K562 (cell line): ENCODE measurements around the gene YKT6. TPM values are rescaled to one million over a fixed set of nuclear protein-coding genes. Genes with fewer than 3 reads are reported as not detected.

ENCODE experiments used
- ATAC-seq: fragments of 200-7000 bp; cut with Tn5 transposase; 3 replicates; pipeline ENCODE4 v1.9.1; 2020; ENCODE audit warnings: moderate library complexity
- BruUV-seq: library from RNA; stranded (reverse); fragments of 400-500 nt; replicated peaks from 2 replicates; lab custom pipeline; 2021; lab: Mats Ljungman, UMichigan
- CTCF ChIA-PET: fragments of 300-600 bp; formaldehyde crosslinking; extraction: SDS; loops from one replicate; lab custom pipeline; 2021; ENCODE audit warnings: low intra/inter-chr PET ratio; lab: Yijun Ruan, JAX
- POLR2A ChIA-PET: fragments of 300-600, 350-650 bp; sonication (Branson Sonifier 250); formaldehyde crosslinking; extraction: SDS; loops from one replicate; lab custom pipeline; 2021; ENCODE audit warnings: antibody characterized with exemption, inconsistent platforms; lab: Yijun Ruan, JAX
- DNase-seq, 4 experiments: peaks; one replicate each; pipeline versions ENCODE4 v3.0.0 to v3.0.0-alpha.2; 2011 to 2018; ENCODE audit warnings: low spot score in 3 of 4, mixed read lengths in 3 of 4; ENCODE audit errors: extremely low read depth in 1 of 4
- FAIRE-seq: peaks from 2 replicates; lab custom pipeline; 2011; peaks lifted over from hg19 to GRCh38; lab: Jason Lieb, UNC
- H2AFZ ChIP-seq: 2 replicates; pipeline ENCODE4 v1.6.0; 2011; ENCODE audit warnings: low read depth, low read length, control low read depth, inconsistent platforms
- H3K27ac ChIP-seq: fragments of 200-600 bp; 3 replicates; pipeline ENCODE4 v1.8.0; 2011; ENCODE audit warnings: low read depth, mild to moderate bottlenecking, control low read depth, inconsistent platforms, low read length, moderate library complexity, mixed read lengths; ENCODE audit errors: extremely low read depth
- H3K27me3 ChIP-seq, 2 experiments: fragments of 300-600 bp in 1 of 2; 2 replicates in 1 of 2; 3 replicates in 1 of 2; pipeline versions ENCODE4 v1.6.0 to v1.8.0; 2011; ENCODE audit warnings: inconsistent platforms in 2 of 2, low read length in 2 of 2, mild to moderate bottlenecking in 1 of 2, mixed read lengths in 1 of 2, moderate library complexity in 1 of 2; ENCODE audit not compliant: control insufficient read depth in 2 of 2, insufficient read depth in 2 of 2
- H3K36me3 ChIP-seq: fragments of 300-600 bp; 3 replicates; pipeline ENCODE4 v1.8.0; 2011; ENCODE audit warnings: mild to moderate bottlenecking, low read length, inconsistent platforms; ENCODE audit not compliant: control insufficient read depth, insufficient read depth
- H3K4me1 ChIP-seq, 2 experiments: fragments of 200-600 bp in 1 of 2; replicated peaks in 1 of 2; 2 replicates in 1 of 2; 3 replicates in 1 of 2; pipeline versions ENCODE4 v1.5.1 to v1.8.0; 2011; ENCODE audit warnings: inconsistent platforms in 2 of 2, low read length in 2 of 2, mild to moderate bottlenecking in 1 of 2, mixed read lengths in 1 of 2, moderate library complexity in 1 of 2; ENCODE audit not compliant: control insufficient read depth in 2 of 2, insufficient read depth in 2 of 2
- H3K4me2 ChIP-seq: 2 replicates; pipeline ENCODE4 v1.6.1; 2011; ENCODE audit warnings: low read length, control low read depth, inconsistent platforms, mixed read lengths; ENCODE audit not compliant: insufficient read depth
- H3K4me3 ChIP-seq: fragments of 200-600 bp; sonication (generic), shearing (Covaris generic); 2 replicates; pipeline ENCODE4 v1.5.1; 2016; ENCODE audit warnings: control low read depth, inconsistent platforms
- H3K79me2 ChIP-seq: fragments of 200-600 bp; 3 replicates; pipeline ENCODE4 v1.8.0; 2011; ENCODE audit warnings: low read length, inconsistent platforms; ENCODE audit not compliant: control insufficient read depth, insufficient read depth
- H3K9ac ChIP-seq, 2 experiments: 2 replicates each; pipeline versions ENCODE4 v1.6.0 to v1.6.1; 2011; ENCODE audit warnings: low read depth in 2 of 2, low read length in 2 of 2, control low read depth in 1 of 2, inconsistent platforms in 1 of 2, mild to moderate bottlenecking in 1 of 2, mixed read lengths in 1 of 2; ENCODE audit not compliant: insufficient read depth in 1 of 2
- H3K9me1 ChIP-seq: one replicate; pipeline ENCODE4 v1.6.0; 2011; ENCODE audit warnings: inconsistent platforms, mild to moderate bottlenecking, low read length, moderate library complexity; ENCODE audit not compliant: control insufficient read depth, insufficient read depth
- H3K9me3 ChIP-seq: replicated peaks from 2 replicates; pipeline ENCODE4 v1.5.1; 2011; ENCODE audit warnings: low read depth, low read length, inconsistent platforms; ENCODE audit not compliant: control insufficient read depth, insufficient read depth
- H4K20me1 ChIP-seq: replicated peaks from 2 replicates; pipeline ENCODE4 v1.6.1; 2011; ENCODE audit warnings: low read length, inconsistent platforms, mixed read lengths; ENCODE audit not compliant: control insufficient read depth, insufficient read depth
- GTF2E2 ChIP-seq: fragments of 200-800 bp; sonication (Bioruptor generic); IDR thresholded peaks from 2 replicates; pipeline ENCODE4 v1.6.1; 2016; ENCODE audit warnings: missing genetic modification characterization, missing compliant biosample characterization
- HIVEP1 ChIP-seq: fragments of 250-450 bp; sonication (Bioruptor Pico); IDR thresholded peaks from 2 replicates; pipeline ENCODE4 v1.4.0; 2020; ENCODE audit warnings: mild to moderate bottlenecking
- IFI16 ChIP-seq: fragments of 250-450 bp; sonication (Bioruptor Pico); IDR thresholded peaks from 2 replicates; pipeline ENCODE4 v2.1.2; 2022; ENCODE audit warnings: mild to moderate bottlenecking, inconsistent platforms
- IRF2 ChIP-seq: sonication (generic); formaldehyde crosslinking; IDR thresholded peaks from 2 replicates; pipeline ENCODE4 v1.8.1; 2022; ENCODE audit warnings: mild to moderate bottlenecking, missing genetic modification reagents
- MYBL2 ChIP-seq, 2 experiments: fragments of 450-650 bp in 1 of 2; sonication (generic) in 1 of 2; formaldehyde crosslinking in 1 of 2; IDR thresholded peaks; 2 replicates each; pipeline versions ENCODE4 v1.6.1 to v1.8.1; 2017 to 2022; ENCODE audit warnings: borderline replicate concordance in 1 of 2, inconsistent platforms in 1 of 2, low read depth in 1 of 2, mild to moderate bottlenecking in 1 of 2, missing genetic modification reagents in 1 of 2, moderate library complexity in 1 of 2
- RAD21 ChIP-seq, 2 experiments: fragments of 250-450 bp in 1 of 2; fragments of 450-650 bp in 1 of 2; sonication (Bioruptor Pico) in 1 of 2; formaldehyde crosslinking in 1 of 2; IDR thresholded peaks in 1 of 2; conservative IDR thresholded peaks in 1 of 2; 2 replicates each; pipeline versions ENCODE4 v1.4.0 to v1.8.0; 2020 to 2022; ENCODE audit warnings: mild to moderate bottlenecking in 2 of 2, moderate library complexity in 1 of 2
- ZC3H4 ChIP-seq: sonication (generic); formaldehyde crosslinking; IDR thresholded peaks from 2 replicates; pipeline ENCODE4 v1.9.0; 2021; ENCODE audit warnings: missing genetic modification reagents, borderline replicate concordance
- WGBS: fragments of 100-300 bp; shearing (Covaris generic); methylation state at CpG from one replicate; pipeline ENCODE4 v1.1.6; 2016; ENCODE audit warnings: low coverage, mixed read lengths; ENCODE audit not compliant: insufficient coverage; ENCODE audit errors: missing lambda C conversion rate; 5-methylcytosine and 5-hydroxymethylcytosine counted together
- in situ Hi-C: fragments of 300-500 bp; cut with MboI; formaldehyde crosslinking; loops from 4 replicates; pipeline ENCODE4 v1.15.0; 2018; ENCODE audit warnings: inconsistent platforms, mixed read lengths
- intact Hi-C: fragments of 100-400 bp; cut with micrococcal nuclease; formaldehyde crosslinking; loops from 2 replicates; pipeline ENCODE4 v1.14.2; 2022
- polyA plus RNA-seq, 8 experiments: library from polyadenylated mRNA; depleted of rRNA in 4 of 8; stranded (reverse) in 5 of 8; unstranded in 3 of 8; fragments of >200 nt; fragmentation: Nextera tagmentation in 2 of 8; fragmentation: Illumina TruSeq in 1 of 8; extraction: Ambion mirVana in 2 of 8; extraction: Trizol in 1 of 8; gene quantifications; 2 replicates each; pipeline versions ENCODE4 v1.2.1 to v1.2.3, GENCODE V29; 2011 to 2014; ENCODE audit warnings: inconsistent platforms in 1 of 8, missing spikeins in 1 of 8
- total RNA-seq, 7 experiments: library from RNA; depleted of rRNA in 6 of 7; stranded (reverse); fragments of >200 nt in 6 of 7; fragmentation: Illumina TruSeq in 2 of 7; extraction: Trizol in 2 of 7; gene quantifications; 2 replicates each; pipeline versions ENCODE4 v1.2.1 to v1.2.3, GENCODE V29; 2011 to 2021; ENCODE audit warnings: low replicate concordance in 1 of 7

YKT6 gene
- total and polyA plus RNA-seq, 9 of the 15 experiments (the other 6 are each of a cell fraction or from before 2014, with no cell fraction given): 1.6 to 90.6 (median 75.1) TPM

DNA sequence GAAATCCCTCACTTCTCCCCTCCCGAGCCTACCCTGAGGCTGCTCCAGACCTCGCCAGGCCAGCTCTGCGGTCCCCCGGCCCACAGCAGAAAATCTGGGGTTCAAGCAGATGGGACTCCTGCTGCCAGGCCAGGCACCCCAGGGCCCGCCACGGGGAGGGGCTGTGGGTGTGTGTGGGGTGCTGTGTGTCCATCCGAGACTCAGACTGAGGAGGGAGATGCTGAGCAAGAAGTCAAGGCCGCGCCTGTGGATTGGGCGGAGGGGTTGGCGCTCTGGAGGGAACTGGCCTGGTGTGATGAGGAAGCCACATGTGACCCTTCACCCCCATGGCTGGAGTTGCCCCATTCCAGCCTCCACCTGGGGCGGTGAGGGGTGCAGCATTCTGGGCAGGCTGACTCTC, 51.1 kb downstream of the YKT6 start (continued):
- TF ChIP-seq ZC3H4 (CRISPR knock-in tag) (no peak), IFI16 (no peak), GTF2E2 (tag) (no peak), RAD21 (CRISPR knock-in tag; conservative IDR thresholded peaks at IDR 0.05 in 1 of 2, IDR thresholded peaks at IDR 0.05 in 1 of 2) (peak in 1 of 2 experiments; percentile 16; a peak in 1 of 4 replicates)
- TF ChIP-seq, all 486 proteins: peak for 2

DNA sequence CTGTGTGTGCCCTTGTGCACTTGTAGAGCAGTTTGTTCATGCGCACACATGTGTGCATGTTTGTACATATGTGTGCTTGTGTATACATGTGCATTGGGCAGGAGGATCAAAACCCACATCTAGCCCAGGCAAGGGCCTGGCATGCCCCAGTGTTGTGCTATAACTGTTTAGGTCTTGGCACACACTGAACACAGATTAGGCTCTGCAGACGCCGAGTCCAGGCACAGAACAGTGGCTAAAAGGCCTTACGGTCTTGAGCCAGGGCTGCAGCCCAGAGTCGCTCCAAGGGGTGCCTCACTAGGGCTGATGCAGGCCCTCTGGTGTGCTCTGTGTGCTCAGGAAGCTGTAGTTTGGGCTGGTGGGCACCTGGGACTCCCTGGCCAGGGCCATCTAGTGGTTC, 55.7 kb downstream of the YKT6 start:
- 0 out of 2 replicates have a peak, but pooled peaks have one; percentile 59 for TF ChIP-seq IRF2 (CRISPR knock-in tag)
- no peak for TF ChIP-seq HIVEP1
- no peak for TF ChIP-seq MYBL2 (IDR thresholded peaks at IDR 0.05; ENCODE audit: low read depth)
- TF ChIP-seq MYBL2 (CRISPR knock-in tag; IDR thresholded peaks at IDR 0.05; ENCODE audit: borderline replicate concordance): 0 out of 2 replicates have a peak, but pooled peaks have one; percentile 19
- no peak for FAIRE-seq
- peaks cover 26 to 27% of the 10 kb centered on the region in 2 experiments for H3K4me1 ChIP-seq
- H3K4me2 ChIP-seq: no peak overlapping the region
- H4K20me1 ChIP-seq: 0 out of 2 replicates have a peak, but pooled peaks cover 2% of the 10 kb centered on the region
- peaks cover 2 to 7% of the 10 kb centered on the region in 2 experiments; a peak in 4 of 5 replicates for H3K27me3 ChIP-seq
- H3K9ac ChIP-seq: no peak overlapping the region
- no peak overlapping the region for H3K4me3 ChIP-seq
- H3K79me2 ChIP-seq: no peaks in the 10 kb centered on the region
- no peaks in the 10 kb centered on the region for H3K9me3 ChIP-seq
- no peak for ATAC-seq
- no peak overlapping the region for H2AFZ ChIP-seq
- H3K27ac ChIP-seq: no peak overlapping the region
- BruUV-seq: no TSS peak
- DNase-seq: no peak
- H3K36me3 ChIP-seq: no peaks in the 10 kb centered on the region
- H3K9me1 ChIP-seq: no peaks in the 10 kb centered on the region
- CTCF ChIA-PET: no interaction called here
- intact Hi-C loops: no loop called here
- in situ Hi-C loops: no loop called here
- POLR2A ChIA-PET: no interaction called here
- 57% methylated on average over 5 of the region's 5 CpGs for WGBS
